ENCODE data around the gene CCR1. TPM values are rescaled to one million over a fixed set of nuclear protein-coding genes. Genes with fewer than 3 reads are reported as not detected.

The CCR1 gene
- total and polyA plus RNA-seq, 4 donors, result 1.4 to 10.7 (median 5.2) TPM

DNA sequence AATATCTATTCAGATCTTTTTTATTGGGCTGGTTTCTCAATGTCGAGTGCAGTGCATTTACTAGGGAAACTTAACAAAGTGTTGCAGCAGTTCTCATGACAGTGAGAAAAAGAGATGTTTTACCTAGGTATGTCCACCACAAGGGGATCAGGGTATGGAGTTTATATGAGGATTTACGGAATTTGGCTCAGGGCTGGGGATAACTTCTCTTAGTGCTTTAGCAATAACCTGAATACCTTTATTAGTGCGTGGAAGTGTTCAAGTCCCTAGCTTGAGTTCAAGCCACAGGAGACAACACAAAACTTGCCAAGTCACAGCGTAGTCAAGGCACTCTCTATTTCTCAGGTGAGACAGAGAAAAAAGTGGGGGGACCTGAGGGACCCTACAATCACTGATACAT, 30.3 kb upstream of the CCR1 start:
- no peaks in the 10 kb centered on the region for H3K9me3 ChIP-seq (ENCODE audit: control insufficient read depth in 4 of 4, low read length in 3 of 4)
- WGBS, result 67% methylated on average over 4 of the region's 4 CpGs
- no peaks in the 10 kb centered on the region for H3K36me3 ChIP-seq (ENCODE audit: control insufficient read depth in 4 of 4, insufficient read depth in 3 of 4, low read depth in 1 of 4, low read length in 3 of 4)
- H3K4me1 ChIP-seq (ENCODE audit: control insufficient read depth in 4 of 4, insufficient read depth in 4 of 4, low read length in 3 of 4), result no peaks in the 10 kb centered on the region
- DNase-seq (ENCODE audit: low spot score), result no peak
- no peak overlapping the region for H3K27ac ChIP-seq (ENCODE audit: low read depth in 1 of 2, low read length in 2 of 2)
- H3K4me3 ChIP-seq (ENCODE audit: low read depth in 1 of 3, low read length in 3 of 3), result no peak overlapping the region
- TF ChIP-seq SP1 (IDR thresholded peaks at IDR 0.05) (no peak), ZBTB33 (IDR thresholded peaks at IDR 0.05) (no peak), FOXA1 (IDR thresholded peaks at IDR 0.05) (no peak), YY1 (IDR thresholded peaks at IDR 0.05) (no peak), TAF1 (conservative IDR thresholded peaks at IDR 0.05) (no peak), JUND (IDR thresholded peaks at IDR 0.05) (no peak), NR2F2 (IDR thresholded peaks at IDR 0.05) (no peak), RXRA (IDR thresholded peaks at IDR 0.05) (no peak), RAD21 (IDR thresholded peaks at IDR 0.05) (no peak), MAX (IDR thresholded peaks at IDR 0.05) (no peak), HNF4G (IDR thresholded peaks at IDR 0.05) (no peak), EGR1 (IDR thresholded peaks at IDR 0.05; ENCODE audit: low read depth in 2 of 2) (no peak), FOXA2 (IDR thresholded peaks at IDR 0.05) (no peak), HNF4A (conservative IDR thresholded peaks at IDR 0.05) (no peak)
- TF ChIP-seq, protein P1, sequence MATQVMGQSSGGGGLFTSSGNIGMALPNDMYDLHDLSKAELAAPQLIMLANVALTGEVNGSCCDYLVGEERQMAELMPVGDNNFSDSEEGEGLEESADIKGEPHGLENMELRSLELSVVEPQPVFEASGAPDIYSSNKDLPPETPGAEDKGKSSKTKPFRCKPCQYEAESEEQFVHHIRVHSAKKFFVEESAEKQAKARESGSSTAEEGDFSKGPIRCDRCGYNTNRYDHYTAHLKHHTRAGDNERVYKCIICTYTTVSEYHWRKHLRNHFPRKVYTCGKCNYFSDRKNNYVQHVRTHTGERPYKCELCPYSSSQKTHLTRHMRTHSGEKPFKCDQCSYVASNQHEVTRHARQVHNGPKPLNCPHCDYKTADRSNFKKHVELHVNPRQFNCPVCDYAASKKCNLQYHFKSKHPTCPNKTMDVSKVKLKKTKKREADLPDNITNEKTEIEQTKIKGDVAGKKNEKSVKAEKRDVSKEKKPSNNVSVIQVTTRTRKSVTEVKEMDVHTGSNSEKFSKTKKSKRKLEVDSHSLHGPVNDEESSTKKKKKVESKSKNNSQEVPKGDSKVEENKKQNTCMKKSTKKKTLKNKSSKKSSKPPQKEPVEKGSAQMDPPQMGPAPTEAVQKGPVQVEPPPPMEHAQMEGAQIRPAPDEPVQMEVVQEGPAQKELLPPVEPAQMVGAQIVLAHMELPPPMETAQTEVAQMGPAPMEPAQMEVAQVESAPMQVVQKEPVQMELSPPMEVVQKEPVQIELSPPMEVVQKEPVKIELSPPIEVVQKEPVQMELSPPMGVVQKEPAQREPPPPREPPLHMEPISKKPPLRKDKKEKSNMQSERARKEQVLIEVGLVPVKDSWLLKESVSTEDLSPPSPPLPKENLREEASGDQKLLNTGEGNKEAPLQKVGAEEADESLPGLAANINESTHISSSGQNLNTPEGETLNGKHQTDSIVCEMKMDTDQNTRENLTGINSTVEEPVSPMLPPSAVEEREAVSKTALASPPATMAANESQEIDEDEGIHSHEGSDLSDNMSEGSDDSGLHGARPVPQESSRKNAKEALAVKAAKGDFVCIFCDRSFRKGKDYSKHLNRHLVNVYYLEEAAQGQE (IDR thresholded peaks at IDR 0.05), result no peak
- TF ChIP-seq, protein P2, sequence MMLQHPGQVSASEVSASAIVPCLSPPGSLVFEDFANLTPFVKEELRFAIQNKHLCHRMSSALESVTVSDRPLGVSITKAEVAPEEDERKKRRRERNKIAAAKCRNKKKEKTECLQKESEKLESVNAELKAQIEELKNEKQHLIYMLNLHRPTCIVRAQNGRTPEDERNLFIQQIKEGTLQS (IDR thresholded peaks at IDR 0.05), result no peak
- no peaks in the 10 kb centered on the region for H3K27me3 ChIP-seq (ENCODE audit: control insufficient read depth in 4 of 4, insufficient read depth in 4 of 4, low read length in 3 of 4)
- H3K9ac ChIP-seq (ENCODE audit: low read depth in 1 of 2, low read length in 2 of 2), result no peak overlapping the region

DNA sequence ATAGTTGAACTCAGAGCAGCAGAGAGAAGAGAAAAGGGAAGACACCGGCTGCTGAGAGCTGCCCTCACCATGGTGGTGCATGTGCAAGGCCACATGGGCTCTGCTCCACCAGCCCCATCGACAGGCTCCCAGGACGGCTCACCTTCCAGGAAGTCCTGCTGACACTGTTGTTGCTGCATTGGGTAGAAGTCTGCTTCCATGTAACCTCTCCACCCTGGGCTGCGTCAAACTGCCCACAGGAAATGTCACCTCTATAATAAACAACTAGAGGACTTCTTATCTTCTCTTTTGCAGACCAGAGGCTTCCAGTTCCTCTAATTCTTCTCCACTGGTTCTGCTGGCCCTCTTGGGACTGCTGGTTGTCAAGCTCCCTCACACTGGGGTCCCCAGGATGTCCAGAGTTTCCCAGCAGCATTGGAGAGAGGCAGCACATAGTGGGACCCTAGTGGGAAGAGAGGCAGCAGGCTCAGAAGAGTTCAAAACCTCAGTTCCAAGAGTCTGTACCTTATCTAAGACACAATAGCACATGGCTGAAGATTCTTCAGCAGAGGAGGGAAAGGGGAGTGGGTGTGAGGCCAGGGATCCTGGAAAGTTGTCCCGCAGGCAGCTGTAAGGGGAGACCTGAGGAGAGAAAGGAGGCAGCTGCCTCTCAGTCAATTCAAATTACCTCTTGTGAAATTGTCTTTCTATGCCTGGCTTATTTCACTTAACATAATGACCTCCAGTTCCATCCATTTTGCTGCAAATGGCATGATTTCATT, 28.4 kb upstream of the CCR1 start:
- no peak overlapping the region for H3K4me3 ChIP-seq (ENCODE audit: low read depth in 1 of 3, low read length in 3 of 3)
- H3K27ac ChIP-seq (ENCODE audit: low read depth in 1 of 2, low read length in 2 of 2), result no peak overlapping the region
- H3K4me1 ChIP-seq (ENCODE audit: control insufficient read depth in 4 of 4, insufficient read depth in 4 of 4, low read length in 3 of 4), result no peaks in the 10 kb centered on the region
- no peak for TF ChIP-seq ZBTB33 (IDR thresholded peaks at IDR 0.05)
- TF ChIP-seq HNF4G (IDR thresholded peaks at IDR 0.05), result no peak
- TF ChIP-seq YY1 (IDR thresholded peaks at IDR 0.05), result no peak
- no peak for TF ChIP-seq FOXA2 (IDR thresholded peaks at IDR 0.05)
- no peak for TF ChIP-seq EGR1 (IDR thresholded peaks at IDR 0.05; ENCODE audit: low read depth in 2 of 2)
- H3K27me3 ChIP-seq (ENCODE audit: control insufficient read depth in 4 of 4, insufficient read depth in 4 of 4, low read length in 3 of 4), result no peaks in the 10 kb centered on the region
- no peak overlapping the region for H3K9ac ChIP-seq (ENCODE audit: low read depth in 1 of 2, low read length in 2 of 2)
- H3K36me3 ChIP-seq (ENCODE audit: control insufficient read depth in 4 of 4, insufficient read depth in 3 of 4, low read depth in 1 of 4, low read length in 3 of 4), result no peaks in the 10 kb centered on the region
- DNase-seq (ENCODE audit: low spot score), result no peak
- 66% methylated on average over 5 of the region's 5 CpGs for WGBS
- H3K9me3 ChIP-seq (ENCODE audit: control insufficient read depth in 4 of 4, low read length in 3 of 4), result no peaks in the 10 kb centered on the region
